ENCODE data around the gene UBE2G2. TPM values are rescaled to one million over a fixed set of nuclear protein-coding genes. Genes with fewer than 3 reads are reported as not detected.

Gene UBE2G2
- total and polyA plus RNA-seq, 2 of the 4 experiments (the other 2 are of a cell fraction), result 65.4 to 91.7 TPM

GRCh38 chr21:44799646-44800045, 2.0 kb downstream of the UBE2G2 start:
- H2BK5ac ChIP-seq (ENCODE audit: low read depth, low read length, poor library complexity, severe bottlenecking), result no peak overlapping the region
- peaks cover 41 to 85% of the 10 kb centered on the region in 2 experiments for H3K79me1 ChIP-seq (ENCODE audit: low read depth in 1 of 2, low read length in 2 of 2)
- no peak overlapping the region for H2BK20ac ChIP-seq (ENCODE audit: low read depth, low read length)
- no peak for TF ChIP-seq BHLHE40 (IDR thresholded peaks at IDR 0.05; ENCODE audit: low read depth, low read length)
- TF ChIP-seq MAFK (IDR thresholded peaks at IDR 0.05; ENCODE audit: low read depth, low read length), result no peak
- TF ChIP-seq USF2 (IDR thresholded peaks at IDR 0.05; ENCODE audit: low read depth, low read length), result no peak
- no peak for TF ChIP-seq MXI1 (IDR thresholded peaks at IDR 0.05; ENCODE audit: borderline replicate concordance, low read depth, low read length)
- TF ChIP-seq ELK1 (IDR thresholded peaks at IDR 0.05; ENCODE audit: borderline replicate concordance, low read depth, low read length), result no peak
- DNase-seq, result no peak
- H3K27ac ChIP-seq (ENCODE audit: insufficient read depth, low read length), result no peak overlapping the region
- in situ Hi-C loops (cut with MboI; ENCODE audit: low sequenced_read_pairs), result loop anchor here (5.0 to 25.0 kb wide), 2 partner anchors 138 to 313 kb away; no protein-coding TSS in a partner anchor
- H3K18ac ChIP-seq (ENCODE audit: low read depth, low read length), result no peak overlapping the region
- dilution Hi-C loops (cut with HindIII; ENCODE audit: low sequenced_read_pairs, unreplicated experiment), result no loop called here
- H3K4ac ChIP-seq (ENCODE audit: low read depth, low read length), result no peak overlapping the region
- H3K4me3 ChIP-seq (ENCODE audit: insufficient read depth, low read depth, low read length), result no peak overlapping the region
- H3K9me3 ChIP-seq (ENCODE audit: control insufficient read depth, insufficient read depth, low read length), result no peaks in the 10 kb centered on the region
- no peak overlapping the region for H2AK9ac ChIP-seq (replicated peaks; ENCODE audit: low read depth, low read length, poor library complexity)
- no peak overlapping the region for H3K4me2 ChIP-seq (ENCODE audit: low read depth, low read length)
- H4K20me1 ChIP-seq (ENCODE audit: insufficient read depth, low read length), result peaks cover 56% of the 10 kb centered on the region
- no peak overlapping the region for H2AFZ ChIP-seq (replicated peaks; ENCODE audit: low read length, poor library complexity)
- peaks cover 3% of the 10 kb centered on the region; the same call in 1 of the 2 replicates for H3K4me1 ChIP-seq (ENCODE audit: control insufficient read depth, insufficient read depth, low read length)
- no peak overlapping the region for H2BK120ac ChIP-seq (ENCODE audit: low read depth, low read length)
- no peak overlapping the region for H2BK15ac ChIP-seq (ENCODE audit: low read depth, low read length)
- no peak overlapping the region for H4K5ac ChIP-seq (ENCODE audit: low read depth, low read length)
- H2AK5ac ChIP-seq (ENCODE audit: low read depth, low read length), result no peak overlapping the region
- no peak overlapping the region for H4K91ac ChIP-seq (ENCODE audit: insufficient read depth, low read depth, low read length)
- no peak overlapping the region for H3K23ac ChIP-seq (ENCODE audit: low read depth, low read length)
- ATAC-seq (ENCODE audit: low read depth), result no peak
- no TSS peak for BruUV-seq (replicated peaks)
- peaks cover 7% of the 10 kb centered on the region; the same call in 1 of the 2 replicates for H3K9me1 ChIP-seq (ENCODE audit: insufficient read depth, low read length)
- POLR2A ChIA-PET (ENCODE audit: unreplicated experiment), result no interaction called here
- CTCF ChIA-PET, result interaction anchor here (1.0 kb wide), 1 partner anchor 10 kb away, joined by 4 read pairs; no protein-coding TSS in a partner anchor
- intact Hi-C loops (cut with micrococcal nuclease), result loop anchor here (2.0 to 10.0 kb wide), 3 partner anchors 73 to 335 kb away; partner anchors contain the start of gene PTTG1IP
- H3K56ac ChIP-seq (ENCODE audit: extremely low read depth, insufficient read depth, low read length), result no peak overlapping the region
- H3K14ac ChIP-seq (replicated peaks; ENCODE audit: low read depth, low read length), result no peak overlapping the region
- H3K27me3 ChIP-seq (ENCODE audit: control insufficient read depth, insufficient read depth, low read length), result no peaks in the 10 kb centered on the region
- H3K36me3 ChIP-seq (ENCODE audit: control insufficient read depth, insufficient read depth, low read length), result peaks cover 13% of the 10 kb centered on the region
- no peak overlapping the region for H3K9ac ChIP-seq (ENCODE audit: low read depth, low read length)
- no peak overlapping the region for H4K8ac ChIP-seq (ENCODE audit: low read depth in 2 of 2, low read length in 2 of 2)
- no CpG with 5 or more reads among the region's 1 CpG for WGBS, 2 experiments (ENCODE audit: extremely low coverage in 2 of 2, insufficient read length in 1 of 2)
